AG08395 (cell line): ENCODE results near the gene BCL6B.
A peak's percentile ranks its signal among the peaks of the same experiment; 100 is the strongest.

ENCODE experiments used
- DNase-seq: peaks from one replicate; pipeline ENCODE4 v3.0.0; 2012; ENCODE audit warnings: mixed read lengths, low spot score

BCL6B gene

DNA sequence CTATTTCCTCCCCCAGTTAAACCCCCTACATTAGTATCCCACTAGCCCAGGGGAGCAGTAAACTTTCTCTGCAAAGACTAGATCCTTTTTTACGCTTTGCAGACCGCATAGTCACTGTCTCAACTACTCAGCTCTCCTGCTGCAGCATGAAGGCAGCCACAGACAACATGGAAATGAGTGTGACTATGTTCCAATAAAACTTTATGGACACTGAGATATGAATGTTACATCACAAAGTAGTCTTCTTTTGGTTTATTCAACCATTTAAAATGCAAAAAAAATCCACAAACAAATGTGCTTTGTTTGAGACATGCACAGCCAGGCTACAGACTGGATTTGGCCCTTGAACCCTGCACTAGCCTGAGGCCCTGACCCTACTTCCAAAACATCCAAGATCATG lies 12.3 kb upstream of the BCL6B start:
- DNase-seq: no peak

DNA sequence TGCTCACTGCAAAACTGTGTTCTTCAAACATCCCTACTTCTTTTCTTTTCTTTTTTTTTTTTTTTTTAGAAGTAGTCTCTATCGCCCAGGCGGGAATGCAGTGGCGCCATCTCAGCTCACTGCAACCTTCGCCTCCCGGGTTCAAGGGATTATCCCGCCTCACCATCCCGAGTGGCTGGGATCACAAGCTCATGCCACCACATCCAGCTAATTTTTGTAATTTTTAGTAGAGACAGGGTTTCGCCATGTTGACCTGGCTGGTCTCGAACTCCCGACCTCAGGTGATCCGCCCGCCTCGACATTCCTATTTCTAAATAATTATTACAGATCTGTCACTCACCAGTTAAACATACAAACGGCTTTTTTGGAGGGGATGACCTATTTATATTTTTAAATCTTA lies 11.4 kb upstream of the BCL6B start:
- no peak for DNase-seq

DNA sequence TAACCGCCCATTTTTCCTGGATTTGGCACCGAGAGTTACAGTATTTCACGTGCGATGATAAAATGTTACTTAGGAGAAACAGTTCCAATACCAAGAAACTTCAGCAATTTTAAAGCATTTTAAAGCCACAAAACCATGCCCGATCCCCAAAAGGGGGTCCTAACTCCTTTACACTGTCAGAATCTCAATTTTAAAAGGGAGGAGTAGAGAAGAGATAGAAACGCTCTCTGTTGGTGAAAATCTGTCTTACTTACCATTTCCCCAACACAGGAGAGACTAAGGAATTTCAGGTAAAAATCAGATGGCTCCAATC lies 11.0 kb upstream of the BCL6B start:
- no peak for DNase-seq

DNA sequence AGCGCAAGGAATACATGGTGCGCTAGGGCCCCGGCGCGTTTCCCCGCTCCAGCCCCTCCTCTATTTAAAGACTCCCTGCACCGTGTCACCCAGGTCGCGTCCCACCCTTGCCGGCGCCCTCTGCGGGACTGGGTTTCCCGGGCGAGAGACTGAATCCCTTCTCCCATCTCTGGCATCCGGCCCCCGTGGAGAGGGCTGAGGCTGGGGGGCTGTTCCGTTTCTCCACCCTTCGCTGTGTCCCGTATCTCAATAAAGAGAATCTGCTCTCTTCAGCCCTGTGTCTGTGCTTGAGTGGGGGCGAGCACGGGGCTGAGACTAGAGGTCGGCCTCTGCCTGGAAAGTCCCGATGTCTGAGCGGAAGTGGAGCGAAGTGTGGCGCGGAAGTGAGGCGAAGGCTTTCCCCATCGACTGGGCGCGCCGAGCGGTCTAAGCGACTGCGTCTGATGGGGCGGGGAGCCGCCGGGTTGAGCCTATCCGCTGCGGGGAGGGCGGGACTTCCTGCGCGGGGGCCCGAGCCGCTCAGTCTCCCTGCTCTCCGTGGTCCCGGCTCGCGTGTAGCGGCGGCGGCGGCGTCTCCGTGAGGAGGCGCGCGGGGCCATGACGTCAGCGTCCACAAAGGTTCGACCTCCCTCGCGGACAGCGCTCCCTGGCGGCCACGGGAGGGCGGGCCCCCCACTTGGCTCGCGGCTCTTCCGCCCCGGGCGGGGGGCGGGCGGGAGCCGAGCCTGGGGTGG lies 8.4 kb upstream of the BCL6B start:
- peak; percentile 95 for DNase-seq

DNA sequence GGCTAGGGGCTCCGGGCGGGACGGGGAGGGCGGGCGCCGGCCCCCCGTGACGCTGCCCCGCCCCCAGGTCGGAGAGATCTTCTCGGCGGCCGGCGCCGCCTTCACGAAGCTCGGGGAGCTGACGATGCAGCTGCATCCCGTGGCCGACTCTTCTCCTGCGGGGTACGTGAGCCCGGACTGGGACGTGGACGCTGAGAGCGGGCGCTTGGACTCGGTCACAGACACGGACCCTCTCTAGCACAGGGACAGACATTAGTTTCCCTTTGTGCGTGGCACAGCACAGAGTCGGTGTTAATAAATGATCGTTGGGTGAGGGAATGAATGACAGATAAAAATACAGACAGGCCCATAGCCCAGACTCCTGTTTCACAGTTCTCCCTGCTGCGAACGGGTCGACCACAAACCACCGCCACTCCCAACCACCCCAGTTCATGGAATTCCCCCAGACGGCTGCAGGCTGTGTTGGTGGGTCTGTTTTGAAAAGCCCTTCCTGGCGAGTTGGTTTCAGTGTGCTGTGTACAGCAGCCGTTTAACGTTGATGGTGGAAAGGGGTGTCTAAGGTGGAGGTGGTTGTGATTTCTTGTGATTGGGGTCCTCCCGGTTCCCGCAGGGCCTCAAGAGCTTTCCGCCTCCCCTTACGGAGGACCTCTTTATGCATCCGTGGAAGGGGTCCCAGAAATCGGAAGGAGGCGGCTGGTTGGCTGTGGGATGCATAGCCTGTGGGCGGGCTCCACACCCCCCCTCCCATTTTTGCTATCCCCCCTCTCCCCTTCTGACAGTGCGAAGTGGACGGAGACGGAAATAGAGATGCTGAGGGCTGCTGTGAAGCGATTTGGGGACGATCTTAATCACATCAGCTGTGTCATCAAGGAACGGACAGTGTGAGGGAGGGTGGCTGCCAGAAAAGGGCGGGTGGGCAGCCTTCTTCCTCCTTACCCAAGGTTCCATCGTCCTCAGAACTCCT lies 7.6 kb upstream of the BCL6B start:
- DNase-seq: no peak

DNA sequence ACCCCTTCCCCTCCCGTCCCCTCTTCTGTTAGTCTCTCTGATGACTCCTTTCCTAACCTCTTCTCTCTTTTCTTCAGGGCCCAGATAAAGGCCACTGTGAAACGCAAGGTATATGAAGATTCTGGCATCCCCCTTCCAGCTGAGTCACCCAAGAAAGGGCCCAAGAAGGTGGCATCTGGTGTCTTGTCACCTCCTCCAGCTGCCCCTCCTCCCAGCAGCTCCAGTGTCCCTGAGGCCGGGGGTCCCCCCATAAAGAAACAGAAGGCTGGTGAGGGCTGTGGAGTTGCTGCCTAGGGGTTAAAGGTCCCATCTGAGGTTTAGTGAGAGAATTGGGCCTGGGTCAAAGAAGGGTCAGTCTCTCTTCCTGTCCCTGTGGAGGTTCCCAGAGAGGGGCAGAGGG lies 6.4 kb upstream of the BCL6B start:
- no peak for DNase-seq

DNA sequence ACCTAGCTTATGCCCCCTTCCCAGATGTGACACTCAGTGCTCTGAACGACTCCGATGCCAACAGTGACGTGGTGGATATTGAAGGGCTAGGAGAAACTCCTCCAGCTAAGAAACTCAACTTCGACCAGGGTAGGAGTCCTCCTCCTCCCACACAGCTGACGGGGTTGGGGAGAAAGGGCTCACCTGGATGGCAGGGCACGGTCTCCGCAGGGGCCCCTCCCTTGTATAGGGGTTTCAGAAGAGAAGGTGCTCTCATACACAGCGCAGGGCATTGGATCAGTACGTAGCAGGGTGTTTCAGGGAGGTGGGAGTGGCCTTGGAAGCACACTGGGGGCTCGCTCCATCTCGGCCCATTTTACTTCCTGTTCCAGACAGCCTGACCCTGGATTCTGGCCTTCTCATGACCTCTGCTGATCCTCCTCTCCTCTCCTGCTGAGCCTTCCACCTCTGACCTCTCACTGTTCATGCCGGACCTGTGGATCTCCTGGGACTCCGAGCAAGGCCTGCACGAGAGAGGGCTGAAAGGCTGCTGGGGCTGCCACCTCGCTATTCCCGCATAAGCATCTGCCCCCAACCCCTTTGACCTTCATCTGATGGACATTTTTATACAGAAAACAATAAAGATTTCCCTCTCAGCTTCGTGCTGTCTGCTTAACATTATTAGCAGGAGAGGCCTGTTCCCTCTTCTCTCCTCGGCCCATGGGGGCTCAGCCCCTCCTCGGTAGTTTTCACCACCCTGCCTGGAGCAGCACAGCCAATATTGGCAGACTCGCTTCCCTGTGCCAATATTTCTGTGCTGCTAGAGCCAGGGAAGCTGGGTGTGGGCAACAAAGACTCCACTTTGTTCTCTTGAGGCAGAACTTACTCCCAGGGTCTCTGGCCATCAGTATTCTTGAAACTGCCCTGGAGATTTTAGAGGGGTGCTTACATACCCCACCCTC lies 5.7 kb upstream of the BCL6B start:
- DNase-seq: no peak

DNA sequence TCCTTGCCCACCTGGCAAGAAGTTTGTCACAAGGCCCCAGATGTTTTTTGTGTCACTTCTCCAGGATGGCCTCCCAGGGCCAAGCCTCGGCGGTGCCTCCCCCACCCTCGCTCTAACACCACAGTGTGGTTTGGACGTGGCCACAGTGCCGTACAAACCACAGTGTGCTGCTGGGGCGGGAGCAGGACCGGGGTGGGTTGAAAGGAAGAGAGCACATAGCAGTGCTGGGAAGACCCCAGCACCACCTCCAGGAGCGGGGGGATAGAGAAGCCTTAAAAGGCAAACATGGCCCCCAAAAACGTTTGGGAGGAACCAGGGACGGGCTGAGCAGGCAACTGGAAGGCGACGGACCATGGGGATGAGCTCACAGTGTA lies 5.0 kb upstream of the BCL6B start:
- DNase-seq: no peak

DNA sequence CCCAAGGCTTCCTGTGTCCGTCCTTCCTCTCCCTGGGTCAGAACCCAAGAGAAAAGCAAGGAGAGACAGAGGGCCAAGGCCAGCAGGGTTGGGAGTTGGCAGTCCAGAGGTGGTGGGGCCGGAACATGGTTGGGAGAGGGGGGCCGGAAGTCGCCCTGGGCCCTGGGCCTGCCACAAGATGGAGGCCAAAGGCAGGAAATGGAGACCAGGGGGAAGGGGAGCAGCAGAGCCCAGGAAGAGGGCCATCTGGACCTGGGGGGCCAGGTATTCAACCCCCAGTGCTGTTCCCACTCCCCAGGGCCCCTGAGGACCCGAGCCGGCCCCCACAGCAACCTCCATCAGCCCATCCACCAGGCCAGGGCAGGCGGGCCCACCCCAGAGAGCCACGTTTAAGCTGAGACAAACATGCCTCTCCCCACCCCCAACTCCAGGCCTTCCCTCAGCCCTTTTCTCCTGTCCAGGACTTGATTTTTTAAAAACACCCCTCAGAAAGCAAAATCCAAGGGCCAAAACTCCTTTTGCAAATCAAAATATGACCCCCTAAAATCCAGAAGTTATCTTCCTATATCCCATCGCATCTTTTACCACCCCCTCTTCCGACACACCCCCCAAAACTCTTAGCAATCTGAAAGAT lies 4.4 kb upstream of the BCL6B start:
- peak; percentile 39 for DNase-seq

DNA sequence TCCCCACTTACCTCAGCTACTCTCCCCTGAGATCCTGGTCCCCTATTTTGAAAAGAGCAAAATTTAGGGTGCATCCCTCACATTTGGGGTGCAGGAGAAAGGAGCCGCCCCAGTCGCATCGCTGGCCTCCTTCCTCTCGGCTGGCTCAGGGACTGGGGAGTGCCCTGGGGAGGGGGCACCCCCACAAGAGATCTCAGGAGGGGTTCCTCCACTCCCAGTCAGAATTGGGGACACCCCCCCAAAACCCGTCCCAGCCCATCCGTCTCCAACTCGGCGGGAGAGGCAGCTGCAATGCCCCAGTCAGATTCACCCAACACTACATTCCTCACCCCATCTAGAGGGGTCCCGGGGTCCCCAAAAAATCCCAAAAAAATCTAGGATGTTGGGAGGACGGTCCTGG lies 3.5 kb upstream of the BCL6B start:
- peak; percentile 25 for DNase-seq

DNA sequence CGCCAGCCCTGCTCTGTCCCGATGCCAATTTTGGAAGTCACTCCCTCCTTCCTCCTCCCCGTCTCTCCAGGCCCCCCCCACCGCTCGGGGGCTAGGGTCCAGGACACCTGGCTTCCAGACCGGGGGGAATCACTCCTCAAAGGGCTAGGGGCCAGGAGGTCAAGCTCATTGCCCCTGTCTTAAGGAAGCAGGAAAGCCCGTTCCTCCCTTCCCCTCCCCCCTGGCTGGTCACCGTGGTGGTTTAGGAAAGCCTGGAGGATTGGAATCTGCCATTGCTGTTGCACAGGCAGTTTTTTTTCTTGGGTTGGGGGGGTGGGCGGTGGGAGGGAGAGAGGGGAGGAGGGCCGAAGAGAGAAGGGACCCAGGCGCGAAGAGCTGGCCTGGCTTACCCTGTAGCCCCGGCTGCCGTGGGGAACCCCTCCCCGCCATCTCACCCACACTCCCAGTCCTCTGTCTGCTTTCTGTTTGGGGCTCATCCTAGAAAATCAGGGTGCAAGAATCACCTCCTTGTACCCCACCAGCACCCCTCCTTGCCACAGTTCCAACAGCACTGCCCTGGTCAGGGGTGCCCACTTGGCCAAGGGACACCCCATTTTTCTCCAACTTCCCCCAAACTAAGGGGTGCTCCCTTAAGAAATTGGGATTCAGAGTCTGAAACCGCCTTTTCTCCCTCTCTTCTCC lies 2.9 kb upstream of the BCL6B start:
- DNase-seq: peak; percentile 59

DNA sequence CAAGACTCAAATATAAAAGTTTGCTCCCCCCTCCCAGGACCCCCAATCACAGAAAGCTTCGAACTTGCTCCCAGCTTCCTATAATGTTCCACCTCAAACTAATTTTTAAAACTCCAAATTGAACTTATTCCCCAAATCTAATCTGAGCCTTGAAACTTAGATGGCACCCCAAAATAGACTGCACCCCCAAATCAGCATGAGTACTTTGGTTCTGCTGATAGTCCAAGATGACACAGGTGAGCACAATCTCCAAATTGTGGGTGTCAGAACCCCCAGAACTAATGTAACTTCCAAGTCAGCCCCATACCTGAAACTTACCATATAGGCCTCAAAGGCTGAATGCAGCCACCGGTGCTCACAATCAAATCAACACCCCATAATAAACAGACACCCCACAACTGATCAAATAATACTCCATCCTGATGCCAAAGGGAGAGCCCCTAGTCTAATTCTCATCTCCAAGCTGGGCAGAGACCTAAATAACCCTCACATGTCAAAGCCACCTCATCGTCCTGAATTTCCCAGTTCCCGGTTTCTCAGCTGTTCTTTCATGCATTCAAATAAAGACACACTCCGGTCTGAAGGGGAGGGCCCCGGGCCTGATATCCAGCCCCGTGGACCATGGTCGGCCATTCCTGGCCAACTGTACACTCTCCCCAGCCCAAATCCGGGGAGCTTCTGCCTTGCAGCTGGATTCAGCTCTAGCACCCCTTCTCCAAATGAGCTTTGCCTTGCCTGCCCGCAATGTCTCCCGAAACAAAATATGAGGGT lies 1.8 kb upstream of the BCL6B start:
- DNase-seq: no peak

DNA sequence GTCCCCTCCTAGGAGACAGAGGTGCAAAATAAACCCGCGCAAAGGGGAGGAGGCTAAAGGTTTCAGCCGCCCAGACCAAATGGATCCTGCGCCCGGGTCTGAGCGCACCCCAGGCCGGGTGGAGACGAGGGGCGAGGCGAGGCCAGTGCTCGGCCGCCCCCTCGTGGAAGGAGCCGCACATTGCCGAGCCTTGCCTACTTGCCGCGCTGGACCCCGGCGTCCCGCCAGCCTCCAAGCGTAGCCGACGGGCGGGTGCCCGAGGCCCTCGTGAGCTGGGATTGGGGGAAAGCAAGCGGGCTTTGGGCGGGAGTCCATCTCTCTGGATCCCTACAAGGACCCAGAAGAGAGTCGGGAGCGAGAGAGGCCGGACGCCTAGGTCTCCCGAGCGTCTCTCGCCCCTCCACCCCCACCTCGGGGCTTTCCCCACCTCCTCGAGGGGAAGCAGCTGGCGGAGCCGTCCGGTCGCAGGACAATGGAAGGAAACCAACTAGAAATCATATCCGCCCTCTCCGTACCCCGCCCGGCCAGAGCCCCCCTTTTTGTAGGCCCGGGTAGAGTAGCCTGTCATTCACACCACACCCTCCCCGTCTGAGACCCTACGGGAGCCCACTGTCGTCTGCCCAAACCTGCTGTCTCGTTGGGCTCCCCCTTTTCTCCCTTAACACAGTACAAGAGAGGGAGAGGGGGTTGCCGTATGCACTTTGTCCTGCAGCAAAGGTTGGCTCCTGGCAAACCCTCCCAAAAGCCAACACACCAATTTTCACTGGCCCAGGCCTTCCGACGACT lies 664 bp upstream of the BCL6B start:
- peak; percentile 90 for DNase-seq

DNA sequence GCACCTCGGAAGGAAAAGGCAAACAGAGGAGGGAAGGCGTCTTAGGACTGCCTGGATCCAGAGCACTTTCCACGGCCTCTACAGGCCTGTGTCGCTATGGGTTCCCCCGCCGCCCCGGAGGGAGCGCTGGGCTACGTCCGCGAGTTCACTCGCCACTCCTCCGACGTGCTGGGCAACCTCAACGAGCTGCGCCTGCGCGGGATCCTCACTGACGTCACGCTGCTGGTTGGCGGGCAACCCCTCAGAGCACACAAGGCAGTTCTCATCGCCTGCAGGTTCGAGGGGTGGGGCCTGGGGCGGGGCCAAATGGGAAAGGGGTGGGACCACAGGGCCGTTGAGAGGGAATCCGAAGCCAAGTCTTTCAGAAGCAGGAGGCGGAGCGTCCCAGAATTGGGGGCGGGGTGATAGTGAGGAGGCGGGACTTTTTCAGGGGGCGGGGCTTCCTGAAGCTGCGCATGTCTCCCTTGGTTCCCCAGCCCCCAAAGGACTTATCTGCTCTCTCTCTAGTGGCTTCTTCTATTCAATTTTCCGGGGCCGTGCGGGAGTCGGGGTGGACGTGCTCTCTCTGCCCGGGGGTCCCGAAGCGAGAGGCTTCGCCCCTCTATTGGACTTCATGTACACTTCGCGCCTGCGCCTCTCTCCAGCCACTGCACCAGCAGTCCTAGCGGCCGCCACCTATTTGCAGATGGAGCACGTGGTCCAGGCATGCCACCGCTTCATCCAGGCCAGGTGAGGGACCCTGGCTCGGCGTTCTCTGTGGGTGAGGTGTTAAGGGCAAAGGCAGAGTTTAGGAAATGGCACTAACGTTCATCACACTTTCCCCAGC lies 939 bp downstream of the BCL6B start:
- DNase-seq: peak; percentile 83

DNA sequence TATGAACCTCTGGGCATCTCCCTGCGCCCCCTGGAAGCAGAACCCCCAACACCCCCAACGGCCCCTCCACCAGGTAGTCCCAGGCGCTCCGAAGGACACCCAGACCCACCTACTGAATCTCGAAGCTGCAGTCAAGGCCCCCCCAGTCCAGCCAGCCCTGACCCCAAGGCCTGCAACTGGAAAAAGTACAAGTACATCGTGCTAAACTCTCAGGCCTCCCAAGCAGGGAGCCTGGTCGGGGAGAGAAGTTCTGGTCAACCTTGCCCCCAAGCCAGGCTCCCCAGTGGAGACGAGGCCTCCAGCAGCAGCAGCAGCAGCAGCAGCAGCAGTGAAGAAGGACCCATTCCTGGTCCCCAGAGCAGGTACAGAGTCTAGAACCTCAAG lies 1.5 kb downstream of the BCL6B start:
- DNase-seq: no peak

DNA sequence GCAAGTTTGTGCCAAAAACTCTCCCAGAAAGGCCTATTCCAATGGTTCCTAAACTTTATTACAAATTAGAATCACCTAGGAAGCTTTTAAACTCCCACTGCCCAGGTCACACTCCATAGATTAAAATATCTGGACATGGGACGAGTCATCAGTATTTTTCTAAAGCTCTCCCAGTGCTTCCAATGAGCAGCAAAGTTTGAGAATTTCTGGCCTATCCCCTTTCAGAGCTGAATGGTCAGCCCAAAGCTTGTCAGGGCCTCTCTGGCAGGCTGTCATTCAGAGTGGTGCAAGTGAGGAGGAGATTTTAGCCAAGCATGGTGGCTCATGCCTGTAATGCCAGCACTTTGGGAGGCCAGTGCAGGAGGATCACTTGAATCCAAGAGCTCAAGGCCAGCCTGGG lies 2.4 kb downstream of the BCL6B start:
- DNase-seq: no peak

DNA sequence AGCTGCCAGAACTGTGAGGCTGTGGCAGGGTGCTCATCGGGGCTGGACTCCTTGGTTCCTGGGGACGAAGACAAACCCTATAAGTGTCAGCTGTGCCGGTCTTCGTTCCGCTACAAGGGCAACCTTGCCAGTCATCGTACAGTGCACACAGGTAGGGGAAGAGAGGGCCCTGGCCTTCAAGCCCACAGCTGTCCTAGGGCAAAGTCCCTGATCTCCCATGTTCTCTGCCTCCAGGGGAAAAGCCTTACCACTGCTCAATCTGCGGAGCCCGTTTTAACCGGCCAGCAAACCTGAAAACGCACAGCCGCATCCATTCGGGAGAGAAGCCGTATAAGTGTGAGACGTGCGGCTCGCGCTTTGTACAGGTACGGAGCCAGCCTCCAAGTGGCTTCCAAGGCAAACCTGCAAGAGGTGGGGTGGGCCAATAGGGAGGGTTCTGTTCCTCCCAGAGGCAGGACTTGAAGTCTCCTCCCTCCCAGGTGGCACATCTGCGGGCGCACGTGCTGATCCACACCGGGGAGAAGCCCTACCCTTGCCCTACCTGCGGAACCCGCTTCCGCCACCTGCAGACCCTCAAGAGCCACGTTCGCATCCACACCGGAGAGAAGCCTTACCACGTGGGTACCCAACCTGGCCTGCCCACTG lies 3.7 kb downstream of the BCL6B start:
- DNase-seq: no peak

DNA sequence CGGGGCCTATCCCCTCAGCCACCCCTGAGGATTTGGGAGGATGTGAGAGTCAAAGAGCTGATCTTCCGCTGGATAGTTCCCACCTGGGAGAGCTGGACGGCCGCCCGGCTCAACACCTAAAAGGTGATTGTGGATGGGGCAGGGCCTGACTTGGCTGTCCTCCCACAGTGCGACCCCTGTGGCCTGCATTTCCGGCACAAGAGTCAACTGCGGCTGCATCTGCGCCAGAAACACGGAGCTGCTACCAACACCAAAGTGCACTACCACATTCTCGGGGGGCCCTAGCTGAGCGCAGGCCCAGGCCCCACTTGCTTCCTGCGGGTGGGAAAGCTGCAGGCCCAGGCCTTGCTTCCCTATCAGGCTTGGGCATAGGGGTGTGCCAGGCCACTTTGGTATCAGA lies 4.5 kb downstream of the BCL6B start:
- DNase-seq: no peak
